Glomerular visceral epithelial cell (primary cell): ENCODE measurements around the gene MTF2.

Experiments used
- DNase-seq: peaks from one replicate; pipeline ENCODE4 v3.0.0-alpha.2; 2016; ENCODE audit errors: extremely low spot score

Gene MTF2

GRCh38 chr1:93083979-93084378 is 4.9 kb downstream of the MTF2 start:
- no peak for DNase-seq

- DNase-seq, result no peak
Observed at GRCh38 chr1:93087532-93087931, 8.4 kb downstream of the MTF2 start.

GRCh38 chr1:93093332-93094006 is 14.4 kb downstream of the MTF2 start:
- DNase-seq, result peak; percentile 17

GRCh38 chr1:93095804-93096585 is 16.9 kb downstream of the MTF2 start:
- DNase-seq, result no peak

- no peak for DNase-seq
Observed at GRCh38 chr1:93102142-93102541, 23.1 kb downstream of the MTF2 start.

- peak; percentile 37 for DNase-seq
Observed at GRCh38 chr1:93106226-93106625, 27.1 kb downstream of the MTF2 start.

GRCh38 chr1:93107395-93107794 is 28.3 kb downstream of the MTF2 start:
- DNase-seq, result no peak

- DNase-seq, result no peak
Observed at GRCh38 chr1:93108335-93108734, 29.3 kb downstream of the MTF2 start.

- no peak for DNase-seq
Observed at GRCh38 chr1:93109578-93109977, 30.5 kb downstream of the MTF2 start.

GRCh38 chr1:93111065-93111464 is 32.0 kb downstream of the MTF2 start:
- DNase-seq, result no peak

GRCh38 chr1:93111561-93111960 is 32.5 kb downstream of the MTF2 start:
- DNase-seq, result no peak

- no peak for DNase-seq
Observed at GRCh38 chr1:93113127-93113526, 34.0 kb downstream of the MTF2 start.

- DNase-seq, result no peak
Observed at GRCh38 chr1:93114391-93114790, 35.3 kb downstream of the MTF2 start.

- no peak for DNase-seq
Observed at GRCh38 chr1:93120614-93121013, 41.5 kb downstream of the MTF2 start.

GRCh38 chr1:93123201-93123783 is 44.2 kb downstream of the MTF2 start:
- no peak for DNase-seq

- DNase-seq, result no peak
Observed at GRCh38 chr1:93124556-93125355, 45.7 kb downstream of the MTF2 start.

- DNase-seq, result no peak
Observed at GRCh38 chr1:93129507-93130099, 50.5 kb downstream of the MTF2 start.

GRCh38 chr1:93132638-93133037 is 53.6 kb downstream of the MTF2 start:
- DNase-seq, result no peak

- DNase-seq, result no peak
Observed at GRCh38 chr1:93136445-93136844, 57.4 kb downstream of the MTF2 start.

GRCh38 chr1:93137604-93138292 is 58.7 kb downstream of the MTF2 start:
- no peak for DNase-seq

- DNase-seq, result no peak
Observed at GRCh38 chr1:93140106-93140505, 61.0 kb downstream of the MTF2 start.
